ENCODE results near the gene CDK19. TPM values are rescaled to one million over a fixed set of nuclear protein-coding genes. Genes with fewer than 3 reads are reported as not detected.
A peak's percentile ranks its signal among the peaks of the same experiment; 100 is the strongest.

Gene CDK19
- total RNA-seq, 6 experiments from 2014 or later = 18.6 to 22.4 (median 20.0) TPM

DNA sequence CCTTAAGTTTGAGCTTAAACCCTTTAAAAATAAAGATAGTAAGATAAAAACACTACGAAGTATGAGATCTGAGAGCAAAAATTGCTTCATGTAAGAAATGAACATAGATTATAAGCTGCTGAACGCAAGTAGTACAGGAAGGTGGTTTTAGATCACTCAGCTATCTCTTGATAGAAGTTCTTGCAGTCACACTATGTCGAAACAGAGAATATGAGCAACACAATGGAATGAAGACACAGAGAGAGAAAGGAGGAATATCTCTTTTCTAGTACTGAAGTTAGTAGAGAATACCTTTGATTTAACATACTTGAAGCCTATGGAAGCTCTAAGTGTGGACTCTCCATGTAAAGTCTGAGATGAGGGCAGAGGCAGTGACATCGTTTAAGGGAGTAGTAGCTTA, 162.7 kb downstream of the CDK19 start:
- Mint-ChIP-seq H3K36me3 (ENCODE audit: low read depth) (peaks cover 9% of the 10 kb centered on the region; the same call in 1 of the 2 replicates), H3K4me3 (no peak overlapping the region), H3K9me3 (no peaks in the 10 kb centered on the region), H3K4me1 (ENCODE audit: low read depth) (peaks cover 40% of the 10 kb centered on the region), H3K27me3 (ENCODE audit: insufficient read depth) (peaks cover 1% of the 10 kb centered on the region), H3K27ac (no peak overlapping the region)
- DNase-seq = no peak
- TF ChIP-seq, protein P1, sequence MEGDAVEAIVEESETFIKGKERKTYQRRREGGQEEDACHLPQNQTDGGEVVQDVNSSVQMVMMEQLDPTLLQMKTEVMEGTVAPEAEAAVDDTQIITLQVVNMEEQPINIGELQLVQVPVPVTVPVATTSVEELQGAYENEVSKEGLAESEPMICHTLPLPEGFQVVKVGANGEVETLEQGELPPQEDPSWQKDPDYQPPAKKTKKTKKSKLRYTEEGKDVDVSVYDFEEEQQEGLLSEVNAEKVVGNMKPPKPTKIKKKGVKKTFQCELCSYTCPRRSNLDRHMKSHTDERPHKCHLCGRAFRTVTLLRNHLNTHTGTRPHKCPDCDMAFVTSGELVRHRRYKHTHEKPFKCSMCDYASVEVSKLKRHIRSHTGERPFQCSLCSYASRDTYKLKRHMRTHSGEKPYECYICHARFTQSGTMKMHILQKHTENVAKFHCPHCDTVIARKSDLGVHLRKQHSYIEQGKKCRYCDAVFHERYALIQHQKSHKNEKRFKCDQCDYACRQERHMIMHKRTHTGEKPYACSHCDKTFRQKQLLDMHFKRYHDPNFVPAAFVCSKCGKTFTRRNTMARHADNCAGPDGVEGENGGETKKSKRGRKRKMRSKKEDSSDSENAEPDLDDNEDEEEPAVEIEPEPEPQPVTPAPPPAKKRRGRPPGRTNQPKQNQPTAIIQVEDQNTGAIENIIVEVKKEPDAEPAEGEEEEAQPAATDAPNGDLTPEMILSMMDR (IDR thresholded peaks at IDR 0.05) = no peak

DNA sequence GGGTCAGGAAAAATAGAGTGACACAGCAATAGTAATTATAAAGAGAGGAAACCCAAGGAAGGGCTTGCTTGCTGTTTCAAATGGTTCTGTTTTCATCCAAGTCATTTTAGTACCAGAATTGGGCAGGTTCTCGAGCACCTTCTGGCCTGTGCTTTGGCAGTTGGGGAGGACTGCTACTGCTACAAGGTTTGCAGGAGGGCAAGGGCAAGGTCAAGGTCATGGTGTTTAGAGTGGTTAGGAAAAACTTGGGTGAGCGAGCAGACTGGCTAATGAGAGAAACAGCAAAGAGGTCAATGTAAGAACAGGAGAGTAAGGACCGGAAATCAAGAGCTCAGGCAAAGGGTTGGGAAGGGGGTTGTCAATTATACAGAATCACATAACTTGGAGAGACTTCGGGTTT, 164.5 kb downstream of the CDK19 start:
- Mint-ChIP-seq H3K4me3 (no peak overlapping the region), H3K27me3 (ENCODE audit: insufficient read depth) (peaks cover 1% of the 10 kb centered on the region), H3K9me3 (no peaks in the 10 kb centered on the region), H3K27ac (no peak overlapping the region), H3K36me3 (ENCODE audit: low read depth) (peaks cover 14% of the 10 kb centered on the region), H3K4me1 (ENCODE audit: low read depth) (peaks cover 36% of the 10 kb centered on the region)
- DNase-seq = no peak
- TF ChIP-seq, protein P1 (IDR thresholded peaks at IDR 0.05) = no peak

DNA sequence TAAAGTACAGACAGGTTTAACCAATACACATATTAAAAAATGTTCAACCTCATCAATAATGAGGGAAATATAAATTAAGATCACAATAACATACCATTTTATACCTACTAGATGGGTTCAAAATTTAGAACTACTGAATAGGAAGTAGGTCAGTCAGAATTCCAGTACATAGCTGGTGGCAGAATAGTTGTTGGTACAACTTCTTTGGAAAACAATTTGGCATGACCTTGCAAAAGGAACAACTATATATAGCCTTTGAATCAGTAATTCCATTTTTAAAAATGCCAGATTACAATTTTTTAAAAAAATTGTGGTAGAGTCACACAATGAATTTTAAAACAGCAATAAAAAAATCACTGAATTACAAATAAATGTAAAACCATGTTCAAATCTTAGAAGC, 165.6 kb downstream of the CDK19 start:
- no peak for DNase-seq
- TF ChIP-seq, protein P1 (IDR thresholded peaks at IDR 0.05) = no peak
- H3K9me3 Mint-ChIP-seq = peaks cover 4% of the 10 kb centered on the region; the same call in 1 of the 2 replicates
- no peaks in the 10 kb centered on the region; the same call in 1 of the 2 replicates for H3K27me3 Mint-ChIP-seq (ENCODE audit: insufficient read depth)
- H3K27ac Mint-ChIP-seq = no peak overlapping the region
- H3K4me3 Mint-ChIP-seq = no peak overlapping the region
- peaks cover 17% of the 10 kb centered on the region for H3K36me3 Mint-ChIP-seq (ENCODE audit: low read depth)
- peaks cover 38% of the 10 kb centered on the region for H3K4me1 Mint-ChIP-seq (ENCODE audit: low read depth)

DNA sequence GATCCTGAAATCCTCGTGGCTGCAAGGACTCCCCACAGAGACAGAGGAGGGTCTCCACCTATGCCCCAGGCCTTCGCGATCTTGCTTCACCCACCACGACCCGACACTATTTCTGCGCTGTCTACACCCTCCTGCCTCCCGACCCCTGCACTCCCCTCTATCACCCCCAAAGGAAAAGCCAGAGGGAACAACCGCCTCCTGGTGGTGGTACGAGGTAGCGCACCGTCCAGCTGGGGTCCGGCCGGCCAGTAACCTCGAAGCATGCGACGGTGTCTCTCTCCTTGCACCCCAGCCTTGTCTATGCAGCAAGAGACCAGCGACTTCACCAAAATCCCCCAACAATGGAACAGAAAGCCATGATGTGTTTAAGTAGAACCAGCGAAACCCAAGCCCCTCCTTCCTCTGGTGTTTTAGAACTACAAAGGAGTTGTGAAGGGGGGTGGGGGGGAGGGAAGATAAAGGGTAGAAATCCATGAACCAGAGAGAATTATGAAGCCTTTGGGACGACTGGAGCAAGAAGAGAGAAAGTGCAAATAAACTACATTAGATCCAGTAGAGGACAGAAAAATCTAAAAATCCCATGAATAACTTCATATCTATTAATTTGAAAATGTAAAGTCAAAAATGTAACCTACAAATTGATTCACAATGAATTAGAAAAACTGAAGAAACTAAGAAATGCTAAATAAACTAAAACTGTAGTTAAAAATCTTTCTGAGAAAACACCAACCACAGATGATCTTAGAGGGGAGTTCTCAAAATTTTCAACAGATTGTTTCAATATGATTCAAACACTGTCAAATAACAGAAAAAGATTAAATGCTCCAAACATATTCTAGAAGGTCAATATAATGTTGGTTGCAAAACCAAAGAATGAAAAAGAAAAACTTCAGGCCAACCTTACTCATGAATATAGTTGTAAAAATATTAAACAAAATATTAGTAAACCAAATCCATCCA, 168.0 kb downstream of the CDK19 start:
- no peaks in the 10 kb centered on the region for H3K27me3 Mint-ChIP-seq (ENCODE audit: insufficient read depth)
- no peak overlapping the region for H3K4me3 Mint-ChIP-seq
- H3K27ac Mint-ChIP-seq = no peak overlapping the region
- peaks cover 4% of the 10 kb centered on the region; the same call in 1 of the 2 replicates for H3K9me3 Mint-ChIP-seq
- peaks cover 27% of the 10 kb centered on the region for H3K4me1 Mint-ChIP-seq (ENCODE audit: low read depth)
- TF ChIP-seq, protein P1 (IDR thresholded peaks at IDR 0.05) = peak; percentile 62
- H3K36me3 Mint-ChIP-seq (ENCODE audit: low read depth) = peaks cover 17% of the 10 kb centered on the region
- DNase-seq = no peak

DNA sequence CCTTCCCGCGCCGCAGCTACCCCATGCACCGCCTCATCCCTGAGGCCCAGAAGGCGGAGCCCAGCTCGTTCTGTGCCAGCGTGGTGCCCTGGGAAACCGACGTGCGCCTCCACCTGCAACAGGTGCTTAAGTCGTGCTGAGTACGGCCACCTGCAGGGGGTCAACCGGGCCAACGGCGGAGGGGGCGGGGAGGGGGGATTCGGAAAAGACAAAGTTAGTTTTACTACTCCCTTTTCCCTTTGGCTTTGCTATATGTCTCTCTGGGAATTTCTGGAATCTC, 168.9 kb downstream of the CDK19 start:
- peaks cover 4% of the 10 kb centered on the region; the same call in 1 of the 2 replicates for H3K9me3 Mint-ChIP-seq
- TF ChIP-seq, protein P1 (IDR thresholded peaks at IDR 0.05) = no peak
- no peaks in the 10 kb centered on the region for H3K27me3 Mint-ChIP-seq (ENCODE audit: insufficient read depth)
- peaks cover 17% of the 10 kb centered on the region for H3K36me3 Mint-ChIP-seq (ENCODE audit: low read depth)
- H3K27ac Mint-ChIP-seq = no peak overlapping the region
- H3K4me1 Mint-ChIP-seq (ENCODE audit: low read depth) = peaks cover 27% of the 10 kb centered on the region
- no peak overlapping the region for H3K4me3 Mint-ChIP-seq
- DNase-seq = no peak
